Activated CD4-positive, alpha-beta T cell treated with anti-CD3 and anti-CD28 coated beads for 48 hours (primary cell): ENCODE data around the gene GOLGA1.

Experiments
- DNase-seq: peaks from one replicate; pipeline ENCODE4 v3.0.0-alpha.2; 2020

Gene GOLGA1

GRCh38 chr9:124831642-124832364, 109.1 kb downstream of the GOLGA1 start:
- DNase-seq: no peak

- DNase-seq: no peak
Measured at GRCh38 chr9:124830593-124830992, 110.3 kb downstream of the GOLGA1 start.

- DNase-seq: no peak
Measured at GRCh38 chr9:124829334-124829669, 111.6 kb downstream of the GOLGA1 start.

- DNase-seq: no peak
Measured at GRCh38 chr9:124828489-124829333, 112.2 kb downstream of the GOLGA1 start.
